H1 (cell line): ENCODE measurements around the gene OSR1. TPM values are rescaled to one million over a fixed set of nuclear protein-coding genes. Genes with fewer than 3 reads are reported as not detected.

Experiments used
- CTCF ChIP-seq, 3 experiments: IDR thresholded peaks; 1 replicate in 2 of 3; 2 replicates in 1 of 3; pipeline versions ENCODE4 v1.5.1 to v1.6.1; 2011; ENCODE audit warnings: low read length in 3 of 3, mild to moderate bottlenecking in 3 of 3, inconsistent platforms in 2 of 3, low read depth in 1 of 3, moderate library complexity in 1 of 3; ENCODE audit not compliant: insufficient read depth in 1 of 3; ENCODE audit errors: control extremely low read depth in 1 of 3
- HDAC2 ChIP-seq, 2 experiments: fragments of 300-600 bp in 1 of 2; sonication (generic) in 1 of 2; IDR thresholded peaks; 2 replicates each; pipeline ENCODE4 v1.6.1; 2011 to 2012; ENCODE audit warnings: low read depth in 2 of 2, low read length in 2 of 2, mild to moderate bottlenecking in 2 of 2, moderate library complexity in 2 of 2, borderline replicate concordance in 1 of 2, inconsistent platforms in 1 of 2
- KDM4A ChIP-seq: IDR thresholded peaks from one replicate; pipeline ENCODE4 v1.7.1; 2012; ENCODE audit warnings: low read depth, mild to moderate bottlenecking, moderate library complexity, low read length, inconsistent platforms; ENCODE audit not compliant: severe bottlenecking
- RAD21 ChIP-seq, 2 experiments: IDR thresholded peaks in 1 of 2; conservative IDR thresholded peaks in 1 of 2; 2 replicates each; pipeline ENCODE4 v1.6.1; 2011; ENCODE audit warnings: low read depth in 2 of 2, low read length in 2 of 2, improper control_type of control experiment in 1 of 2, inconsistent platforms in 1 of 2, mild to moderate bottlenecking in 1 of 2, moderate library complexity in 1 of 2
- SIRT6 ChIP-seq: IDR thresholded peaks from one replicate; pipeline ENCODE4 v1.7.1; 2012; ENCODE audit warnings: low read length, inconsistent platforms
- polyA plus RNA-seq, 7 experiments: library from polyadenylated mRNA; depleted of rRNA in 3 of 7; stranded (reverse) in 5 of 7; unstranded in 2 of 7; fragments of >200 nt in 5 of 7; fragments of 200-250 nt in 2 of 7; gene quantifications; 1 replicate in 5 of 7; 2 replicates in 1 of 7; 4 replicates in 1 of 7; pipeline versions ENCODE4 v1.2.1 to v1.2.3, GENCODE V29; 2011 to 2013; ENCODE audit warnings: missing spikeins in 2 of 7, mixed read lengths in 2 of 7
- total RNA-seq: library from RNA; stranded (reverse); fragmentation: NEBNext Ultra II Directional; extraction: Animal tissue kit (Norgen Biotek cat#: 25700); gene quantifications from 2 replicates; pipeline ENCODE4 v1.2.1, GENCODE V29; 2021

The OSR1 gene
- total and polyA plus RNA-seq, 2 of the 8 experiments (the other 6 are each of a cell fraction or from before 2014, with no cell fraction given), result 0.05 to 0.22 TPM

- TF ChIP-seq RAD21 (IDR thresholded peaks at IDR 0.05 in 1 of 2, conservative IDR thresholded peaks at IDR 0.05 in 1 of 2; ENCODE audit: low read depth in 2 of 2, low read length in 2 of 2) (no peak; a peak in 1 of 4 replicates), CTCF (IDR thresholded peaks at IDR 0.05; ENCODE audit: control extremely low read depth in 1 of 3, insufficient read depth in 1 of 3, low read depth in 1 of 3, low read length in 3 of 3) (no peak), SIRT6 (no peak), HDAC2 (IDR thresholded peaks at IDR 0.05; ENCODE audit: borderline replicate concordance in 1 of 2, low read depth in 2 of 2, low read length in 2 of 2) (peak; percentile 3 to 24; a peak in 1 of 4 replicates), KDM4A (peak; percentile 92)
These were observed 10.5 kb downstream of the OSR1 start (continued) for GRCh38 chr2:19347619-19348562.
